Heart left ventricle (tissue), 13 donors: ENCODE data around the gene CD247.

Experiments used
- POLR2A ChIP-seq, 2 donors: fragments of 450-650 bp; IDR thresholded peaks; one replicate each; pipeline ENCODE4 v1.6.1; 2017; ENCODE audit warnings: antibody characterized with exemption in 2 of 2, mild to moderate bottlenecking in 2 of 2, moderate library complexity in 2 of 2
- TF ChIP-seq, protein P1 (sequence below), 12 donors: fragments of 200-600 bp; sonication (generic) in 4 of 12; IDR thresholded peaks; one replicate each; pipeline versions ENCODE4 v1.5.0 to v1.8.0; 2018 to 2022; ENCODE audit warnings: antibody characterized with exemption in 12 of 12, mild to moderate bottlenecking in 5 of 12
- donor health status: ischemic (EF 13 %, LVEDD 7.1; RV severe dilation, severe dysfunction).
- donor health status: DM: no; HTN: yes; CAD: no.
- donor health status: DM: no; HTN: no; CAD: no.
- donor health status: ischemic (EF 25% LVEDD 6.9; RV normal size, moderate dysfunction).
- donor health status: ischemic (EF 25% LVEDD 5.7; RV mildly dilated, moderate dysfunction).
- donor health status: ischemic (EF 35%, LVEDD 5.7; RV mildly dilated, moderate dysfunction).
- donor health status: nonischemic (EF 11% LVEDD 7.7; RV severe dilation, severe dysfunction).
- donor health status: DM: yes; HTN: yes; CAD: no.
- donor health status: PGD.
- donor health status: ischemic (EF 29% LVEDD 5.4; RV normal size, mild dysfunction).
- donor health status: nonischemic (EF 23%, LVEDD 6.1; RV moderate dilation, normal function).

DNA sequence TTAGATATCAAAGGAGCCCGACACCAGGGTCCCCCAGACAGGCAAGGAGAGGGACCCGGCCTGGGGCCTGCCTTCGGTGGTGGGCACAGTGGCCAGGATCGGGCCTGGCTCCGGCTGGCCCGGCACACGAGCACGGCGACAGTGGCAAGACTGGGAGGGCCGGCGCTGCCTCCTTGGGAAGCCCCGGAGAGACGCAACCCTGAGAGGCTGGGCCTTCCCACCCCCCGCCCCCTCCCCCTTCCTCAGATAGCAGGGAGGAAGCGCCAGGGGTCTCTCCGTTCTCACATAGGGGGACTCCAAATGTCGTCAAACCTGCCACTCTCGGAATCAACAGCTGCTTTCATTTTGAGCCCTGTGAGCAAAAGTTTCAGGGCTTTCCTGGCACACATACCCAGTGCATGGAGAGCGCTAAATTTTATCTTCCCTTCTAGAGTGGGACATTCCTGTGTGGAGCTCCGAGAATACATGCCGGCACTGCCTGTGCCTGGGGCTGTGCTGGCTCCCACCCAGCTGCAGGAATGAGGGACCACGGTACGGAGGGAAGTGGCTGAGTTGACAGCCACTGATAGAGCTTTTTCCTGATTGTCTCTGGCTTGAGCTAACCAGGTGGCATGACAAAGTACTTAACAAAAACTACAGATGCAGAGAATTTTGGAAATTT is 62.4 kb downstream of the CD247 start:
- TF ChIP-seq, protein P1, sequence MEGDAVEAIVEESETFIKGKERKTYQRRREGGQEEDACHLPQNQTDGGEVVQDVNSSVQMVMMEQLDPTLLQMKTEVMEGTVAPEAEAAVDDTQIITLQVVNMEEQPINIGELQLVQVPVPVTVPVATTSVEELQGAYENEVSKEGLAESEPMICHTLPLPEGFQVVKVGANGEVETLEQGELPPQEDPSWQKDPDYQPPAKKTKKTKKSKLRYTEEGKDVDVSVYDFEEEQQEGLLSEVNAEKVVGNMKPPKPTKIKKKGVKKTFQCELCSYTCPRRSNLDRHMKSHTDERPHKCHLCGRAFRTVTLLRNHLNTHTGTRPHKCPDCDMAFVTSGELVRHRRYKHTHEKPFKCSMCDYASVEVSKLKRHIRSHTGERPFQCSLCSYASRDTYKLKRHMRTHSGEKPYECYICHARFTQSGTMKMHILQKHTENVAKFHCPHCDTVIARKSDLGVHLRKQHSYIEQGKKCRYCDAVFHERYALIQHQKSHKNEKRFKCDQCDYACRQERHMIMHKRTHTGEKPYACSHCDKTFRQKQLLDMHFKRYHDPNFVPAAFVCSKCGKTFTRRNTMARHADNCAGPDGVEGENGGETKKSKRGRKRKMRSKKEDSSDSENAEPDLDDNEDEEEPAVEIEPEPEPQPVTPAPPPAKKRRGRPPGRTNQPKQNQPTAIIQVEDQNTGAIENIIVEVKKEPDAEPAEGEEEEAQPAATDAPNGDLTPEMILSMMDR (IDR thresholded peaks at IDR 0.05), result no peak
- no peak for TF ChIP-seq POLR2A (IDR thresholded peaks at IDR 0.05)
